Urothelium cell line (cell line): ENCODE measurements around the gene SLC35C1.

Experiments used
- DNase-seq: peaks from one replicate; pipeline ENCODE4 v3.0.0; 2011; ENCODE audit warnings: low spot score, mixed read lengths
- FAIRE-seq: peaks from 2 replicates; lab custom pipeline; 2011; peaks lifted over from hg19 to GRCh38; lab: Jason Lieb, UNC

The SLC35C1 gene

GRCh38 chr11:45843158-45843924, 38.4 kb downstream of the SLC35C1 start:
- peak; percentile 88 for DNase-seq
- no peak for FAIRE-seq

- FAIRE-seq (no peak), DNase-seq (no peak)
Measured at GRCh38 chr11:45844822-45845578, 40.1 kb downstream of the SLC35C1 start.

- DNase-seq: no peak
- FAIRE-seq: no peak
Measured at GRCh38 chr11:45846174-45846675, 41.3 kb downstream of the SLC35C1 start.

DNA sequence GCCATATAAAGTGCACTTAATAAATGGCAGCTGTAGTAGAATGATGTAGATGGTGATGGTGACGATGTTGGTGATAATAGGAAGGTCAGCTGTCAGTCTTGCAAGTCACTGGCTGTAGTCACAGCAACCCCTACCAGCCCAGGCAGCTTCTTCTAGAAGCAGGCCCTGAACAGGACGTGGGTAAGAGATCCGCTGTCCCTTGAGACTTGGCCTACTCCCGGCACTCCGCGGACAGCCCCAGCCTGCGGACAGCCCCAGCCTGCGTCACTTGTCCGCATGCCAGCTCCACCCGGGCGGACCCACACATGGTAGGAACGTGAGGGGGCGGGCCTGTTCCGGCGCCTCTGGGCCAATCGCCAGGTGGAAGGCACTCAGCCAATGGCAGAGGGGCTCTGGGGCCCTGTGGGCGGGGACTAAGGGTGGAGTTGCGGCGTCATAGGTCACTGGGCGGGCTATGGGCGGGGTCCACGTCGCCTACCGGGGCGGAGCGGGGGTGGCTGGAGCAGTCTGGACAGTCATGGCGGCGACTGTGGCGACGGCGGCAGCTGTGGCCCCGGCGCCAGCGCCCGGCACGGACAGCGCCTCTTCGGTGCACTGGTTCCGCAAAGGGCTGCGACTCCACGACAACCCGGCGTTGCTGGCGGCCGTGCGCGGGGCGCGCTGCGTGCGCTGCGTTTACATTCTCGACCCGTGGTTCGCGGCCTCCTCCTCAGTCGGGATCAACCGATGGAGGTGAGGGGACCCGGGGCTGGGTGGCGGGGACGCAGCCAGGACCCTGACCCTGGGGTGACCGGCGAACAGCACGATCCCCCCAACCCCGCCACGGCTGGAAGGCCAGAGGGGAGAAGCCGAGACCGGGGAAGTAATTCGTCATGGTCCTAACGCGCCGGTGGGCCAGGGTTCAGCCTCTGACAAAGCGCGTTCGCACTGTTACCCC, 42.3 kb downstream of the SLC35C1 start, which contains the start of gene CRY2:
TSS of gene CRY2 (plus strand) at position 502 of the 937 bp plus-strand sequence. CDS start at position 518, 16 bp downstream.
- DNase-seq (peak; percentile 99), FAIRE-seq (peak; percentile 93)

- DNase-seq: peak; percentile 58
Measured at GRCh38 chr11:45847911-45848316, 43.0 kb downstream of the SLC35C1 start.

DNA sequence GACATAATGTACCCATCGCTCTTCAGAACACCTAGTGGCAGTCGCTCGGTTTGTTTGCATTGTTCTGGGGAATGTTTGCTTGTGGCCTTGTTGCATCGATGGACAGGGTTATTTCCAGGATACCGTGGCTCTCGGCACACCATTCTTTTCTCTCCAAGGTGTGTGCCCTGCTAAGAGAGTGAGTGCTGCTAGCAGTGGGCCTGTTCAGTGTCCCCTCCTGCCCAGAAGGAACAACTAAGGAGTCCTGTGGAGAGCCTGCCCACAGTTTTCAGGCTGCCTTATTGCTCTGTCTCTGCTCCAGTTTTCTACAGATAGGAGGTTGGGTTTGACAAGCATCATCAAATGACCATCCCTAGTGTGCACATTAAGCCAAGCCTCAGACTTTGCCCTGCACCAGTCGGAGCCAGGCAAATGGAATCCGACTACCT, 43.7 kb downstream of the SLC35C1 start:
- no peak for DNase-seq
- FAIRE-seq: no peak

More at GRCh38 chr11:45847911-45848316, 43.0 kb downstream of the SLC35C1 start:
- FAIRE-seq: no peak

GRCh38 chr11:45850446-45850845, 45.5 kb downstream of the SLC35C1 start:
- FAIRE-seq (no peak), DNase-seq (no peak)

DNA sequence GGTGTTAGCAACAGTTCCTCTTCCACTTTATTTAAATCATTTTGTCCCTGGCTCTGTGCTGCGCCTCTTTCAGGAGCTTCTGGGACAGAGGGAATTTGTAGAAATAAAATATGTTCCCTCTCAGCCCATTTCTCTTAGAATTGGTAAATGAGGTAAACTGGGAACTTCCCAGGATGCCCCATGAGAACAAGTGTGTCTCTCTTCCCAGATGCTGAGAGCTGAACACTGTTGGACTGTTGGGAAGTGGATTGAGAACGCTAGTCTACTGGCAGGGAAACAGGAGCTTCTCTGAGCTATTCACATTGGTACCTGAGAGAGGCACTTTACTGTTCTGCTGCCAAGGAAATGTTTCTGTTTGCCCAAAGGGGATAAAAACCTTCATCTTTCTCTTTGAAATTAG, 46.3 kb downstream of the SLC35C1 start:
- no peak for FAIRE-seq

DNA sequence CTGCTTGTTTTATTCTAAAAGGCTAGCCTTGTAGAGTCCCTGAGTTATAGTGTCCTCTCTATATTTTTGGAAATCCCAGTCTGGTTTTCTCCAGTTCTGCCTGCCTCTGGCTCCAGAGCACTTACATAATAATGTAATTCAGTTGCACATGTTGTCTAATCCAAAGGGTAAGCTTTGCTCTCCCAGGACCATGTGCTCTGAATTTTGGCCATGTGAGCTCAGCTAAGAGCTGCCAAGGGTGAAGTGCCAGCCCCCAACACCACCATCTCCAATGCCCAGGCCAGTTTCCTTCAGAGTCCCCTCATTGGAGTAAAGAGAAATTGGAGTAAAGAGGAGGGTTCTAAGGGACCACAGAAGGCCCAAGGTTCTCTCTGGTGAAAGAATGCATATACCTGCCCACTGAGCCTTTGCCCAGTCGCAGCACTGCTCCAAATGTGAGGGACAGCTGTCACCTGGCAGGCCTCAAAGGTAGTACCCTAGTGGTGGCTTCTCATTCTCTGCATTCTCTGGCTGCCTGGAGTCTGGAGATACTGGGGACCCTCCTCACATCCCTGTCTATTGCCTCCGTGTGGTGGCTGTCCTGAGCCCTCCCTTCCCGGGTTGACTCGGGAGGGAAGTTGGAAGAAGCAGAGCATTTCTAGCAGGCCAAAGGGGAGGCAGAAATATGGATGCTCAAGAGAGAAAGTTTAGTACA, 47.2 kb downstream of the SLC35C1 start:
- no peak for FAIRE-seq
- DNase-seq: no peak

More for the DNA sequence above, 46.3 kb downstream of the SLC35C1 start:
- no peak for DNase-seq

- no peak for DNase-seq
- no peak for FAIRE-seq
Measured at GRCh38 chr11:45852712-45853101, 47.8 kb downstream of the SLC35C1 start.

DNA sequence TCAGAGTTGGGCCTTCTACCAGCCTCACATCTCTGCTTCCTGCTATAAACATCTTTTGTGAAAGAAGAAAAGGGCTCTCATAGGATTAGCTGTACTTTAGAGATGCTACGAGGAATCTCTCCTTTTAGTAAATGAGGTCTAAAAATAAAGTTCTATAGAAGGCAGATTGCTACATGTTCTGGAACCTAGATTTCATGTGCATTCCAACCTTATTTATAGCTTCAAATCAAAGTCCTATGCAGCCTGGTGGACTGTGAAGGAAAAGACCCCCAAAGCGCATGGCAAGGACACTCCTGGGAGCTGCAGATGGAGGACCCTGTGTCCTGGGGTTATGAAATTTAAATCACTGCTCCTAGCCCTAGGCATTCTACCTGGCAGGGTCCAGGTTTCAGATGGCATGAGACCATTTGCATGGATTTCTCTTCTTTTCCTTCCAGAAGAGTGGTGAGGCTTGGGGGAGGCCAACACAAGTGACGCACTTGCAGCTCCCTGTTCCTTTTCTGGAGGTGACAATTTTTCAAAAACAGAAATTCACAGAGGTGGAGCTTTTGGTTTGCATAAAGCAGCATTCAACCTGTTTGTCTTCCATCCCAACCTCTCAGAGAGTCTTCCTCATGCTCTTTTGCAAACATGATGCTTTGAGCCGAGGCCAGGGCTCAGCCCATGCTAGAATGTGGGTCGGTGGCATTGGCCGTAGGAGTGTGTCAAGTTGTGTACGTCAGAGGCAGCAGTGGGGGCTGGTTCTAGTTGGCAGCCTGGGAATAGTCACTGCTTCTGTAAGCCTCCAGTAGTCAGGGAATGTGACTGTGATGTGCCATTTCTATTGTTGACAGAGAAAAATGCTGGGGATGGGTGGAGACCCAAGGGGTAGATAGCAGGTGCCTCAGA, 48.6 kb downstream of the SLC35C1 start:
- FAIRE-seq (no peak), DNase-seq (no peak)

GRCh38 chr11:45855308-45855707, 50.4 kb downstream of the SLC35C1 start:
- DNase-seq: no peak

GRCh38 chr11:45856044-45856468, 51.1 kb downstream of the SLC35C1 start:
- FAIRE-seq (no peak), DNase-seq (no peak)

More at GRCh38 chr11:45855308-45855707, 50.4 kb downstream of the SLC35C1 start:
- FAIRE-seq: no peak

- FAIRE-seq (no peak), DNase-seq (no peak)
Measured at GRCh38 chr11:45857961-45858474, 53.1 kb downstream of the SLC35C1 start.

DNA sequence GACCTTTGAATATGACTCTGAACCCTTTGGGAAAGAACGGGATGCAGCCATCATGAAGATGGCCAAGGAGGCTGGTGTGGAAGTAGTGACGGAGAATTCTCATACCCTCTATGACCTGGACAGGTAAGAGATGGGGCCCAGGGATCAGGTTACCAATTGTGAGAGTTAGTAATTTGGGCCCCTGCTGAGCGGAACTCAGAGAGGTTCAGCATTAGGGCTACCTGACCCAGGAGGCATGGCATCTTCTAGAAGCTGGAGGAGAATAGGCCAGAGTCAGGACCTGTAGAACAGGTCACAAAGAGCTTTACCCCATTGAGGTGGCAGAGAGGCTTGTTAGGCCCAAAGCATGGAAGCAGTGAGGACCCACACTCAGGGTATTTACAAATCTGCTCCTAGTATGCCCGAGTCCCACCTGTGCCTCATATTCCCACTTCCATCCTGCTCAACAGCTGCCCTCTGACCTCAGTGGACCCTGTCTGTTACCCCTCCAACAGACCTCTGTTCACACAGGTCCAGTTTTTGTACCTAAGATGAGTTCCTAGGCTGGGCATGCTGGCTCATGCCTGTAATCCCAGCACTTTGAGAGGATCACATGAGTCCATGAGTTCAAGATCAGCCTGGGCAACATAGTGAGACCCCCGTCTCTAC, 53.9 kb downstream of the SLC35C1 start:
- DNase-seq: no peak
- no peak for FAIRE-seq

DNA sequence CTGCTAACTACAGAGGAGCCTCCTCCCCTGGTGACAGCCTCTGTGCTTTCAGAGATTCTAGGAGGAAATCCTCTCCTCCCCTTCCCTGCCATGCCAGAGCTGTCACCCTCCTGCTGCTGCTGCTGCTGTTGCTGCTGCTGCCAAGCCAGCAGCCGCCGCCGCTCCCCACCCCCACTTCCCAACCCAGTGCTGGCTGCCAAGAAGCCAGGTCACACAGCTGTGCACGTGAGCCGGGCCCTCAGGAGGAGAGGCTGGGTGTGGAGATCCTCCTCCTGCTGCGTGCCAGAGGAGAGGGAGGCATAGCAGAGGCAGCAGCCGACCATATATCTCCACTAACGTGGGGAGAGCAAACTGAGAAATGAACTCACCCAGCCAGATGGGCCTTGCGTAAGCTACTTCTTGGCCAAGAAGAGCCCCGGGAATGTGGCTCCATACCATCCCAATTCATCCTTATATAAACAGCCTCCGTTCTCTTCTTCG, 54.8 kb downstream of the SLC35C1 start:
- peak; percentile 87 for DNase-seq
- FAIRE-seq: peak; percentile 61

- no peak for DNase-seq
- FAIRE-seq: no peak
Measured at GRCh38 chr11:45860348-45860747, 55.4 kb downstream of the SLC35C1 start.
